ENCODE data around the gene PRKAG1.

DNA sequence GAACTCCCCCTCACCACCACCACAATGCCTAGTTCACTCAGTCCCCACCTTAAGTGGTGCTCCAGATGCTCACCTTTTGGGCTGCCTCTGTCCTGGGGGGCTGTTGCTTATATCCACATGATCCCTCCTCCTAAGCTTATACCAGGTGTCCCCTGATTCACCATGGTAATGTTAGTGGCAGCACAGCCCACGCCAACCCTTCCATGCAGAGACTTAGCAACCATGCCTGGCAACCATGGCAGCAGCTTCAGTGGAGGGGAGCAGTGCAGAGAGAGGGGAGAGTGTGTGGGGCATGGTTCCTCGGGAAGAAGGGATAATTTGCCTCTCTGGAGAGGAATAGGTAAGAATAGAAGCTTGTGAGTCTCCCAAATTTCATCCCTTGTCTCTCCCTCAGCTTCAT, 18.2 kb downstream of the PRKAG1 start:
- TF ChIP-seq, protein P1, sequence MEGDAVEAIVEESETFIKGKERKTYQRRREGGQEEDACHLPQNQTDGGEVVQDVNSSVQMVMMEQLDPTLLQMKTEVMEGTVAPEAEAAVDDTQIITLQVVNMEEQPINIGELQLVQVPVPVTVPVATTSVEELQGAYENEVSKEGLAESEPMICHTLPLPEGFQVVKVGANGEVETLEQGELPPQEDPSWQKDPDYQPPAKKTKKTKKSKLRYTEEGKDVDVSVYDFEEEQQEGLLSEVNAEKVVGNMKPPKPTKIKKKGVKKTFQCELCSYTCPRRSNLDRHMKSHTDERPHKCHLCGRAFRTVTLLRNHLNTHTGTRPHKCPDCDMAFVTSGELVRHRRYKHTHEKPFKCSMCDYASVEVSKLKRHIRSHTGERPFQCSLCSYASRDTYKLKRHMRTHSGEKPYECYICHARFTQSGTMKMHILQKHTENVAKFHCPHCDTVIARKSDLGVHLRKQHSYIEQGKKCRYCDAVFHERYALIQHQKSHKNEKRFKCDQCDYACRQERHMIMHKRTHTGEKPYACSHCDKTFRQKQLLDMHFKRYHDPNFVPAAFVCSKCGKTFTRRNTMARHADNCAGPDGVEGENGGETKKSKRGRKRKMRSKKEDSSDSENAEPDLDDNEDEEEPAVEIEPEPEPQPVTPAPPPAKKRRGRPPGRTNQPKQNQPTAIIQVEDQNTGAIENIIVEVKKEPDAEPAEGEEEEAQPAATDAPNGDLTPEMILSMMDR (IDR thresholded peaks at IDR 0.05): no peak
- TF ChIP-seq, protein P2, sequence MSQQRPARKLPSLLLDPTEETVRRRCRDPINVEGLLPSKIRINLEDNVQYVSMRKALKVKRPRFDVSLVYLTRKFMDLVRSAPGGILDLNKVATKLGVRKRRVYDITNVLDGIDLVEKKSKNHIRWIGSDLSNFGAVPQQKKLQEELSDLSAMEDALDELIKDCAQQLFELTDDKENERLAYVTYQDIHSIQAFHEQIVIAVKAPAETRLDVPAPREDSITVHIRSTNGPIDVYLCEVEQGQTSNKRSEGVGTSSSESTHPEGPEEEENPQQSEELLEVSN (IDR thresholded peaks at IDR 0.05; ENCODE audit: borderline replicate concordance, low read depth): no peak
- TF ChIP-seq MAFK (IDR thresholded peaks at IDR 0.05; ENCODE audit: partially characterized antibody) (no peak), RAD21 (conservative IDR thresholded peaks at IDR 0.05 in 1 of 2, IDR thresholded peaks at IDR 0.05 in 1 of 2) (no peak), TP53 (CRISPR knock-in tag; IDR thresholded peaks at IDR 0.05) (no peak), ESRRA (IDR thresholded peaks at IDR 0.05; ENCODE audit: borderline replicate concordance, low read length) (no peak), POLR2A (IDR thresholded peaks at IDR 0.05; ENCODE audit: low read length) (no peak)

Data from A549 (cell line).